GM15510 (cell line): ENCODE measurements around the gene CGB7.

Experiments used
- POLR2A ChIP-seq: IDR thresholded peaks from 3 replicates; pipeline ENCODE4 v1.6.1; 2011; ENCODE audit warnings: borderline replicate concordance; ENCODE audit not compliant: insufficient read length; ENCODE audit errors: extremely low read depth

The CGB7 gene

DNA sequence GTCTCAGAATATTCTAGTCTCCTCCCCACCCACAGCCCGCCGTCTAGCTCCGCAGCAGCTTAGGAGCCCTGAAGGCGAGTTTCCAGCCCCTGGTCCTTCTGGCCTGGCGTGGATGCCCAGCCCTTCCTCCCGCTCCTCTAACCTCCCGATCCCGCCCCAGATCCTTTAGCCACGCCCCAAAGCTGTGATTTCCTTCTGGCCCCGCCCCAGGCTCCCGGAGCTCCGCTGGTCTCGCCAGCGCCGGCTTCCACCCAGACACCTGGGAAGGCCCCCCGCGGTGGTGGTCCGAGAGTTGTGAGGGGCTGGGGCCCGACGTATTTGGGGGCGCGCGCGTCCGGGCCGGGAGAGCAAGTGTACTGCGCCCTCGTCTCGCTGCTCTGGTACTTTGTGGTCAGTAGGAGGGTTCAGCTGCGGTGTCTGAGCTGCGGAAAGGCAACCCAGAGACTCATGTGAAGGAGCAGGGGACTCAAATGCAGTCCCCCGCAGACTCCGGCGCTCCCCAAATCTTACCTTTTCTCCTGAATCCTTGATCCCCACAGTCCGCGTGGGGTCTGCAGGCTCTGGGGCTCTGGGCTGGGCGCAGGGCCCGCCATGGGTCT, at the start of gene CGB7:
Gene CGB7 (minus strand): TSS at position 114 of the 599 bp plus-strand sequence. CDS start 2,374 bp downstream, outside the sequence.
- TF ChIP-seq POLR2A, result no peak

DNA sequence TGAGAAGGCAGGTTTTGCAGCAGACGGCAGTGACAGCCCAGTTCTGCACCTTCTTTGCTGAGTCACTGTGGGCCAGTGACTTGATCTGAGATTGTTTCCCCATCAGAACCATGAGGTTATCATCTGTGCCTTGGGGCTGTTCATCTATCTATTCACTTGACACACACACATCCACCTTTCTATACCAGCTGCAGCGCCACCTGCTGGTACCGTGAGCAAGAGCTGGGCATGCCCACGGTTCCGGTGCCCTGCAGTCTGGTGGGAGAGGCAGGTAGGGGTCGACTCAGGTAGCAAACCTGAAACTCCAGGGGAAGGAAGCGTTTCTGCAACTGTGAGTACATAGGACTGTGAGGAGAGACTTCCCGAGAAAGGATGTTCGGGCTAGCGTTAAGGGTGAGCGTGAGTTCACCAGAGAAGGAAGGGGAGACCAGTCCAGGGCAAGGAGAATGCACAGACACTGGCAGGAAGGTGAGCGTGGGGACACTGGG, 49.1 kb upstream of the CGB7 start:
- no peak for TF ChIP-seq POLR2A

DNA sequence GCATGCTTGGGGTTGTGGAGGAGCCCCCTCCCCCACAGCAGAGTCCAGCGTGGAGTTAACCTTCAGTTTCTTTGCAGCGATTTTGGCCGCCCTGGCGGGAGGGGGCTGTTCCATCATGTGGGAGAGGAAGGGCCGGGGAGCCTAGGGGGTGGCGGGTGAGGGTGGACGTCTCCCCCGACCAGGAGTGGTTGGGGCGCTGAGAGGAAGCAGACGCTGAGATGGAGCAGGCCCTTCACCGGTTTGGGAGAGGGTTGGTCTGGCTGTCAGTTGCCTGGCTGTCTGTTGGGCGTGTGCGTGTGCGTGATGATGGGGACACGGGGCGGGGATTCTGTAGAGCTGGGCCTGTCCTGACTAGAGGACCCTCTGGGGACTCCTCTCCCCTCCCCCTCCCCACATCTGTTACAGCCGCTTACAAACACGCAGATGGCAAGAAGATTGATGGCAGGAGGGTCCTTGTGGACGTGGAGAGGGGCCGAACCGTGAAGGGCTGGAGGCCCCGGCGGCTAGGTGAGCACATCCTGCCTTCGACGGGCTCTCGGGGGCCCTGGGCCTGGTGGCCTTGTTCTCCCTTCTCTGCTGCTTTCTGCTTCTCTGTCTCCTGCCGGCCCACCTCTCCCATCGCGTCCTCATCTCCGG, 46.8 kb upstream of the CGB7 start:
- TF ChIP-seq POLR2A, result no peak

DNA sequence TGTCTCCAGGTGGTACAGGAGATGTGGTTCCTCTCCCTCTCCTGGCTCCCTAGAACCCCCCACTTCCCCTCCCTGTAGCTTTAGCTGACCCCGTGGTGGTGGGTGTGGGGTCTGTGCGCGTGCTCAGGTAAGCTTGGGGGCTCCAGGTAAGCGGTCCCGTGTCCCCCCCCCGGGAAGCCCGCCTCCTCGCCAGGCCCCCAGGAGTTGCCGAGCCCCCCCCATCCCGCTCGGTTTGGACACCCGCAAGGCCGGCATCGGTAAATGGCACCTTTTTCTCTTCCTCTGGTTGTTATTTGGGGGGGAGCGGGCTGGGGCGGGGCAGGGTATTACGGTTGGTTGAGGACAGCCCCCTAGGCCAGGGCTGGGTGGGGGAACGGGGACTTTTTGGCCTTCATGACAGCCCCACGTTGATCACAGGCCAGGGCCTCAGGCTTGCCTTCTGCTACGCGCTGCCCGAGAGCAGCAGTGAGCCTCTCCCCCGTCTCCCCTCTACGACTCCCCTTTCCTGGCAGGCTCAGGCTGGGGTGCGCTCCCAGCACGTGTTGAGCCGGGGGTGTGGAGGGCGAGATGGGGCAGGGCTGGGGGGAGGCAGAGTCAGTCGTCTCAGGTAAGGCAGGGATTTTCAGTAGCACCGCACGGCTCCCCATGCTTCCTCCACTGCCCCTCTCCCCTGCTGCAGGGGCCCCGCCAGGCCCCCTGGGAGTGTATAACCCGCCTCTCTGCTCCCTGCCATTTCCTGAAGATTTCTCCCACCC, 46.0 kb upstream of the CGB7 start:
- no peak for TF ChIP-seq POLR2A

DNA sequence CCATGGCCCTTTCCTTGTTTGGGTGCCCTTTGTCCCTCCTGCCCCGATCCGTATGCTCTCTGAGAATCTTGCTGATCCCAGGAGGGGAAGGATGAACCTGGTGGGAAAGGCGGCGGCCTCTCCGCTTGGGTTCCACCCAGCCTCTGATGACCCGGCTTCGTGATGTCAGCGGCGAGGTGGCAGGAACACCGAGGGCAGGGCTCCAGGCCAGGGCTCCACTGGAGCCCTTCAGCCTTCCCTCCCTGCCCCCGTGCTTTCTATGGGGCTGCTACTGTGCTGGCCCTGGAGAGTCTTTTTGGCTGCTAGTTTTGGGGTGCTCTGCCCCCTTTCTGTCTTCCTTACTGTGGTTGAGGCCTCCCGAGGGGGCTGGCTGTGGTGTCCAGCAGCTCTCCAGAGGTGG, 44.8 kb upstream of the CGB7 start:
- no peak for TF ChIP-seq POLR2A

DNA sequence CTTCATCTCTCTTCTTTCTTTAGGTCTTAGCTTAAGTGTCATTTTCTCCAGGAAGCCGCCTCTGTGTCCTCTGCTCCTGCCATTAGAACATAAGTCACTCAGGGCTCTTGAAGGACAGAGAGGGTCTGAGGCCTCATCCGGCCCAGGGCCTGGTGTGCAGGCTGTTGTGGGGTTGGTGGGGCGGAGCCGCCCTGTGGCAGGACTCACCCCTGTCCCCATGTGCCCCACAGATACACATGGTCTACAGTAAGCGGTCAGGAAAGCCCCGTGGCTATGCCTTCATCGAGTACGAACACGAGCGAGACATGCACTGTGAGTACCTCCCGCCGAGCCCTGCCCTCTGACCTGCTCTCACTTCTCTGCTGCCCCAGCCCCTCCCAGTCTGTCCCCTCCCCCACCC, 43.6 kb upstream of the CGB7 start:
- no peak for TF ChIP-seq POLR2A

DNA sequence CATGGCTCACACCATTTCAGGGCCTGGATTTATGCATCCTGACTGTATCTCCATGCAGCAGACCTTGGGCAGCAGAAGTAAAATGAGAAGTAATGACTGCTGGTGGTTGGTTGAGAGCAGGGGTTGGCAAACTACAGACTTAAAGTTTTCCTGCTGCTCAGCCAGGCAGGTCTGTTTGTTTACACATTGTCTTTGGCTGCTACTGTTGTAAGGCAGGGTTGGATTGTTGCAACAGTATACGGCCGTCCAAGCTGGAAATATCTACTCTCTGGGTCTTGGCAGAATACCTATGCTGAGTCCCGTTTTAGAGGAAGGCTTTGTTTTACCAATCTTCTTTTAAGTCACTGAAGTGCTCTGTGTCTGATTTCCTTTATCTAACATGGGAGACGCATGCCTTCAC, 41.2 kb upstream of the CGB7 start:
- TF ChIP-seq POLR2A, result no peak

DNA sequence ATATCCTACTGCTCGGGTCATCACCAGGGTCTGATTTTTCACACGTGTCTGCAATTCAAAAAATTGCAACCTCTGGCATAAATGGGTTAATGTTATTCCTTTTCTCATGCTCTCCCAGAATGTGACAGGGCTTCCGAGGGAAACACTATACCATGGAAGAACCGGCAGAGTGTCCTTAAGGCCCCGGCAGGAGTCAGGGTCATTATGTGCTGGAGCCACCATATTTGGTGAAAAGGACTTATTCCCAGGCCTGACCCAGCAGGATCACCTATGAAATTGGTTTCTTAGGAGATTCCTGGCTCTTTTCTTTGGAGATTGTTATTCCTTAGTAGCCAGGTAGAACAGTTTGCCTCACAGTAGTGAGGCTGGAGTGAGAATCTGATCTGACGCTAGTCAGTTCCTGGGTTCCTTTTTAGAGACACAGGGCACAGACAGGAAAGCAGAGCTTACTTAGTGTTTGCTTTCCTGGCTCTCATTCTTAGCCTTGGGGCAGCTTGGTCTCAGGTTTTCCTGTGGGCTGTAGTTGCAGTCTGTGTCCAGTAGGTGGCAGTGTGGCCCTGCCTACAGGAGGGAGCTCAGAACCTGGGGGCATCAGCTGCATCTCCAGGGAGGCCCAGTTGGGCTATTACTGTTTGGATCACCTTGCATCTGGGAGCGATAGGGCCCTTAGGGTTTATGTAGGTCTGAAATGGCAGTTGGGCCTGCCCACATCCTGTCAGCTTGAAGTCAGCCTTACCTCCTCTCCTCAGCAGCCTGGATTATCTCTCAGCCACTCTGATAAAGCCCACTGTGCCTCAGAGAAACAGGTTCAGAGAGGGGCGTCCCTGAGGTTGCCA, 40.1 kb upstream of the CGB7 start:
- TF ChIP-seq POLR2A, result no peak

DNA sequence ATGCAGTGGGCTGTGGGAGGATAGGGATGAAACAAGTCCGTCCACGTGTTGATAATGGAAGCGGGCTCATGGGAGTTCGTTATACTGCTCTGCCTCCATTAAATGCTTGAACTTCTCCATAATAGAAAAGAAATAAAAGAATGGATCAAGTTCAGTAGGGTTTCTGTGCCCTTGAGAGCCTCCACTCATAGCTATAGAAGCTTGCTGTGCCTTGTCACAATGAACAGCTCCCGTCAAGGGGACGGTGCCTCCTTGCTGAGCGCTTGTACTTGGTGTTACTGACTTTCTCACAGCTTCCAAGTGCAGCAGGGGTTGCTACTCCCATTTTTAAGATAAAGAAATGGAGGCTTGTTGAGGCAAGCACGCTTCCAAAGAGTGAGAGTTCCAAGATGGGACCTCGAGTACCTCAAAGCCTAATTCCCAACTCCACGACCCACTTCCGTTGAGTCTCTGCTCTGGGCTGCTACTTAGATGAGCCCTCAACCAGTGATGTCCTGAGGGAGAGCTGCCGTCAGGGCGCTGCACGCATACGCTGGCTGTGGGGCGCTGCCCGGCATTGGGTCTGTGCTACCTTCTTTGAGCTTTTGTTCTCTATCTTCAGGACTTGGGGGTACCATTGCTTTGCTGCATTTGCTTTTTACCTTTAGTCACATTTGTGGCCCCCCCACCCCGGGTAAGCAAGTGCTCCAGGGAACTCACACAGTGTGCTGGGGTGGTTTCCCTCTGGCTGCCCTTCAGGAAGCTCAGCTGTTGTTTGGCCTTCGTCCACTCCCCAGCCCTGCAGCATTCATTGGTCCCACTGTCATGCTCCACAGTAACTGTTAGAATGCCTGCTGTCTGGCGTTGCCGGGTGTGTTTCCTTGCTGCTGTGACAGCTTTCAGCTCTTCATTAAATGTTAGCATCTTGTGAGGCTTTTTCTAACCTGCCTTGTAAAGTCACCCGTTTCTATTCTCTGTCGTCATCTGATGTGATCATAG, 37.2 kb upstream of the CGB7 start:
- TF ChIP-seq POLR2A, result no peak

DNA sequence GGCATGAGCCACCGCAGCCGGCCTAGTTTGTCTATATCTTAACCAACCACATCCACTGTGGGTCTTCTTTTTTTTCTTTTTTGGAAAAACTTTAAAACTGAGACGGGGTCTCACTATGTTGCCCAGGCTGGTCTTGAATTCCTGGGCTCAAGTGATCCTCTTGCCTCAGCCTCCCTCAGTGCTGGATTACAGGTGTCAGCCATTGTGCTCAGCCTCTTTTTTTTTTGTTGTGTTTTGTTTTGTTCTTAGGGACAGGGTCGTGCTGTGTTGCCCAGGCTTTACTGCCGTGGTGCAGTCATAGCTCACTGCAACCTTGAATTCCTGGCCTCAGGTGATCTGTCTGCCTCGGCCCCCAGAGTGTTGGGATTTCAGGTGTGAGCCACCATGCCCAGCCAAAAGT, 35.1 kb upstream of the CGB7 start:
- no peak for TF ChIP-seq POLR2A

DNA sequence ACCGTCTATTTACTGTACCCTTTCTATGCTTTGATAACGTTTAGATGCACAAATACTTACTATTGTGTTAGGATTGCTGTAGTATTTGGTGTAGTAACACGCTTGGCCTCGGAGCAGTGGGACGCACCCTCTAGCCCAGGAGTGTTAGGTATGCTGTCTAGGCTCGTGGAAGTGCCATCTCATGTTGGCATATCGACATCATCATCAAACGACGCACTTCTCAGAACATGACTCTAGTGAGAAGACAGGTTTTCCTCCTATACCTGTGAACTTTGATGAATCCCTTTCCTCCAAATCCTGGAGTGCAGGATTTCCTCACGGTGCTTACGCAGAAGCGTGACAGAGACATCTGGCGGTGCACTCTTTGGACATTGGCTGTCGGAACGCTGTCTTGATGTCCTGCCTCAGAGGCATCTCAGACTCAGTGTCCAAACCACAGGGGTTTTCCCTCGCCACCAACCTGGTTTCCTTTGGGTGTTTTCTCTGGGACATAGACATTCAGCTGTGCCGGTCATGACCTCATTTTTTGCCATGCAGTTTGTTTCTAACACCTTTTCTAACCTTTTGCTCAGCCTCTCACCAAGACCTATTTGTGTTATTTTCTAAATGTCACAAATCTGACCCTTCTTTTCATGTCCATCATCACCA, 34.0 kb upstream of the CGB7 start:
- TF ChIP-seq POLR2A, result no peak

DNA sequence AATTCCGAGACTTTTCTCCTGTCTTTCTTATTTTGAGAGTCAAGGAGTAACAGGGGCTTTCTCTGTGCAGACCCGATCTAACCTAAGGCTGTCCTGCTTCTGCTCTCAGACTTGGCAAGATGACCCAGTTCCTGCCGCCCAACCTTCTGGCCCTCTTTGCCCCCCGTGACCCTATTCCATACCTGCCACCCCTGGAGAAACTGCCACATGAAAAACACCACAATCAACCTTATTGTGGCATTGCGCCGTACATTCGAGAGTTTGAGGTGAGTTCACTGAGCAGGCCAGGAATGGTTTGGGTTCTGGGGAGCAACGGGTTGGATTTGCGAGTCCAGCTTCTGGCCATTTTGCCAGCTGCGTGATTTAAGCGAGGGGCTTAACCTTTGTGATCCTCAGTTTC, 28.7 kb upstream of the CGB7 start:
- no peak for TF ChIP-seq POLR2A

DNA sequence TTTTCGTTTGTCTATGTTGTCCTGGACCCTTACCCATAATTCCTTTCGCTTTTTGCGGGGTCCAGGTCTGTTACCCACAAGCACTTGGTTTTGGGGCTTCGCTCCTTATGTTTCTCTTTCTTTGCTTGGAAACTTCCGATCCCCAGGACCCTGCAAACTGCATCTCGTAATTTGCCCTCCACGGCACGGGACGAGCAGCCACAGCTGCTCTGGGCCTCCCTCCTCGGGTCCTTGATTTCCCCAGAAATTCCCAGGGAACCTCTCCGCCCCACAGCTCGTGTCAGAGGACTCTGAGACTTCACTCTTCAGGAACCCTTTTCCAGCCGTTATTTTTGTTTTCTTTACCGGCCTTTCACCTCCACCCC, 28.3 kb upstream of the CGB7 start:
- no peak for TF ChIP-seq POLR2A
